ENCODE measurements around the gene B4GALNT3.
A peak's percentile ranks its signal among the peaks of the same experiment; 100 is the strongest.

The B4GALNT3 gene

DNA sequence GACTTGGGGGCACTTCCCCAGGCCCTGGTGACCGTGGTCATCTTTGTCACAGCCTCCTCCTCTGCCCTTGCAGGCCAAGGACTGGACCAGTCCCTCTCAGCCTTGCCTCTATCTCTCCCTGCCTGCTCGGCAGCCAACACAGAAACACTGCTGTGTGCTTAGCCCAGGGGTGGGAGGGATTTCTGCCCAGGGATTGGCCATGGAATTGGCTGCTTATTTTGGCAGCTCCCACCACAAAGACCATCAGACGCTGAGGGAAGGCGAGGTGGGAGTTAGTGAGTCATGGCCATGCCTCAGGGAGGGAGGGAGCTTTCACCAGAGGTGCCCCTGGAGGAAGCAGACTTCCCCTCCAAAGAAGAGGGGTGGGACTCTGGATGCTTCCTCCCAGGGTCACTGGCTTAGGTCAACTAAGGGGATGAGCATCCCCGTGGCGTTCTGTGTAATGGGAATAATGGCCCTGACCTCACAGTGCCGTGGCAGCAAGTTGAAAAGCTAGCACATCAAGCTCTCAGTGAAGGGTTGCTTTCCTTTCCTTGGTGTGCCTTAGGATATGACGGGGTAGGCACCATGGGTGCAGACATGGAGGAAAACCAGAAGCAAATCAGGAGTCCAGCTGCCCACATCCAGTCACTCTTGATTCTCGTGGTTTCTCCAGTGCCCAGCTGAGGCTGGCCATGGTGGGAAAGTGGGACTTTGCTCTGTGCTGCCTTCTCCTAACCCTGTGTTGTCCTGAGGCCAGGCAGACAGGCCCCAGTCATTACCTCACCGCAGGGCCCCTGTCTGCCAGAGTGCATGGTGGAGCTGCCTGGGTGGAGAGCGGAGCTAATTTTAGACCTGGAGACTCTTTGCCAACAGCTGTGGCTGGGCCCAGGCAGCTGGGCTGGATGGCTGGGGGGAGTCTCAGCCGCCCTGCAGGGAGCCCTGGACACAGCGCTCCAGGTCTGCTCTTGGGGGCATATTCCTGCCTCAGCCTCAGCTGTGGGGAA is 21.4 kb downstream of the B4GALNT3 start:
- H3K27ac ChIP-seq = peak overlapping the region; percentile 86 to 98
- peak overlapping the region; percentile 48 for H3K4me3 ChIP-seq
- TF ChIP-seq, protein P1, sequence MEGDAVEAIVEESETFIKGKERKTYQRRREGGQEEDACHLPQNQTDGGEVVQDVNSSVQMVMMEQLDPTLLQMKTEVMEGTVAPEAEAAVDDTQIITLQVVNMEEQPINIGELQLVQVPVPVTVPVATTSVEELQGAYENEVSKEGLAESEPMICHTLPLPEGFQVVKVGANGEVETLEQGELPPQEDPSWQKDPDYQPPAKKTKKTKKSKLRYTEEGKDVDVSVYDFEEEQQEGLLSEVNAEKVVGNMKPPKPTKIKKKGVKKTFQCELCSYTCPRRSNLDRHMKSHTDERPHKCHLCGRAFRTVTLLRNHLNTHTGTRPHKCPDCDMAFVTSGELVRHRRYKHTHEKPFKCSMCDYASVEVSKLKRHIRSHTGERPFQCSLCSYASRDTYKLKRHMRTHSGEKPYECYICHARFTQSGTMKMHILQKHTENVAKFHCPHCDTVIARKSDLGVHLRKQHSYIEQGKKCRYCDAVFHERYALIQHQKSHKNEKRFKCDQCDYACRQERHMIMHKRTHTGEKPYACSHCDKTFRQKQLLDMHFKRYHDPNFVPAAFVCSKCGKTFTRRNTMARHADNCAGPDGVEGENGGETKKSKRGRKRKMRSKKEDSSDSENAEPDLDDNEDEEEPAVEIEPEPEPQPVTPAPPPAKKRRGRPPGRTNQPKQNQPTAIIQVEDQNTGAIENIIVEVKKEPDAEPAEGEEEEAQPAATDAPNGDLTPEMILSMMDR (IDR thresholded peaks at IDR 0.05) = no peak
- DNase-seq (ENCODE audit: low spot score) = peak; percentile 92

DNA sequence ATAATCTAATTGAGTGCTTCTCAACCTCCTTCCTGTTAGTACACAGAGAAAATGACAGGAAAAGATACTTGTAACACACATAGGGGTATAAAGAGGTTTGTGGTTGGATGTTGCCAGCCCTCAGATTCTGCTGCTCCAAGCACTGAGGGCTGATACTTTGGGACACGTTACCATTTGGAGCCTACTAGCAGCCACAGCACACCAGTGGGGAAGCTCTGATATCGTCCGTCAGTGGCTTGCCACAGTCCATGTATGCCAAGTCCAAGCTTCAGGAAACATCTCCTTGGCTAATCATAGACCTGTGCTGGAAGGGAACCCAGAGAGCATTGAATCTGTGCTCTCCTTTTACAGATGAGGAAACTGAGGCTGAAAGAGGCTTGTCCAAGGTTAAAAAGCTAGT is 22.3 kb downstream of the B4GALNT3 start:
- TF ChIP-seq, protein P1 (IDR thresholded peaks at IDR 0.05) = no peak
- Histone ChIP-seq H3K4me3 (no peak overlapping the region), H3K27ac (peak overlapping the region; percentile 86 to 98)
- DNase-seq (ENCODE audit: low spot score) = no peak

DNA sequence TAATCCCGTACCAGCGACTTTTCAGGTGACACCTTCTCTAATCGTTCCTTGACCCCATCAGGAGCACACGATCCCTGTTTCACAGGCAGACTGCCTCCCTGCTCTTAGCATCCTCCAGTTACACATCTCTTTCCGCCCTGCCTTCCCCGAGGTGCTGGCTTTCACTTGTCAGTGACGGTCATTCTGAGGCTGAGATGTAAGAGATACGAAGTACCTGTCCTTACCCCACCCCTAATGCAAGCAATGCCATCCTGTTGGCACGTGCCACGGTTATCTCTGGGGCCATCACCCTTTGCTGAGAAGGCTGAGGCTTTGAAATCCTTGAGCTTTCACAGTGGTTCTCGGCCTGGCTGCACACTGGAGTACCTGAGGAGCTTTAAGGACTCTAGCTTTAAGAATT is 24.4 kb downstream of the B4GALNT3 start:
- no peak for DNase-seq (ENCODE audit: low spot score)
- Histone ChIP-seq H3K27ac (no peak overlapping the region), H3K4me3 (no peak overlapping the region)
- TF ChIP-seq, protein P1 (IDR thresholded peaks at IDR 0.05) = no peak

DNA sequence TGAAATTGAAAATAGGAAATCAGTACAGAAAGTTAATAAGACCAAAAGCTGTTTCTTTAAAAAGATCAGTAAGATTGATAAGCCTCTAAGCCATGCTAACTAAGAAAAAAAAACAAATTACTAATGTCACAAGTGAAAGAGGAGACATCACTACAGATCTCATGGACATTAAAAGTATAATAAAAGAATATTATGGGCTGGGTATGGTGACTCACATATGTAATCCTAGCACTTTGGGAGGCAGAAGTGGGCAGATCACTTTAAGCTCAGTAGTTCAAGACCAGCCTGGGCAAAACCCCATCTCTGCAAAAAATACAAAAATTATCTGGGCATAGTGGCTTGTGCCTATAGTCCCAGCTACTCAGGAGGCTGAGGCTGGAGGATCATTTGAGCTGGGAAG is 30.5 kb downstream of the B4GALNT3 start:
- Histone ChIP-seq H3K27ac (no peak overlapping the region), H3K4me3 (no peak overlapping the region)
- DNase-seq (ENCODE audit: low spot score) = no peak
- TF ChIP-seq, protein P1 (IDR thresholded peaks at IDR 0.05) = no peak

DNA sequence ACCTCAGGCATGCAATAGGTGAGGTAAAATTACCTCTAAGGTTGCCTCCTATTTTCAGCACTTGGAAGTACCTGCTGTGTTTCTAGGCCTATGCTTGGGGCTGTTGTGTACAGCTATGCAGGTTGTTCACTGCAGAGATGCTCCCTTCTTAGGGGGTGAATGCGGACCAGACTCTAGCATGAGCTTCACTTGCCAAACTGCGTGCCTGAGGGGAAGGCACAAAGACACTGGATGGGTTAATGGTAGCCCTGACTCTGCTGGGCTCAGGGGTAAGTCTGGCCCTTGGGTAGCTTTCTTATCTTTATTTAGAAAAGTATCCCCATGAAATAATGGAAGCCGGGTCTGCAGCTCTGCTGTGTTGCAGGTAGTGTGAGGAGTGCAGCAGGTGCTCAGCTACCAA is 35.7 kb downstream of the B4GALNT3 start:
- Histone ChIP-seq H3K27ac (no peak overlapping the region), H3K4me3 (no peak overlapping the region)
- TF ChIP-seq, protein P1 (IDR thresholded peaks at IDR 0.05) = no peak
- no peak for DNase-seq (ENCODE audit: low spot score)

DNA sequence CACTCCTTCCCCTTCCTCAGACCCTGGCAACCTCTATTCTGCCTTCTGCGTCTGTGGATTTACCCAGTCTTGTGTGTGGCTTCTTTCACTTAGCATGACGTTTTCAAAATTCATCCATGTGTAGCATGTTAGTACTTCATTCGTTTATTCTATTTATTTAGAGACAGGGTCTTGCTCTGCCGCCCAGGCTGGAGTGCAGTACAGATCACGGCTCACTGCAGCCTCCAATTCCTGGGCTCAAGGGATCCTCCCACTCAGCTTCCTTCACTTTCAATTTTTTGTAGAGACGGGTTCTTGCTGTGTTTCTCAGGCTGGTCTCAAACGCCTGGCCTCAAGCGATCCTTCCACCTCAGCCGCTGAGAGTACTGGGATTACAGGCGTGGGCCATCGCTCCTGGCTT is 37.0 kb downstream of the B4GALNT3 start:
- TF ChIP-seq, protein P1 (IDR thresholded peaks at IDR 0.05) = no peak
- no peak for DNase-seq (ENCODE audit: low spot score)
- no peak overlapping the region for H3K27ac ChIP-seq

More for the DNA sequence above, 37.0 kb downstream of the B4GALNT3 start:
- H3K4me3 ChIP-seq = no peak overlapping the region
